NCI-H1105 treated with DMSO at 0.1 percent for 48 hours (cell line): ENCODE results near the gene KDELR3.

Experiments
- DNase-seq: peaks from one replicate; lab custom pipeline; 2025; lab: John Stamatoyannopoulos, UW

KDELR3 gene

GRCh38 chr22:38467904-38468442, at the start of gene KDELR3:
TSS of gene KDELR3 (plus strand) at chr22:38468096. CDS start at chr22:38468234, 138 bp downstream.
- no peak for DNase-seq

GRCh38 chr22:38418589-38418988, 49.3 kb upstream of the KDELR3 start:
- DNase-seq: no peak

GRCh38 chr22:38419121-38419857, 48.6 kb upstream of the KDELR3 start:
- DNase-seq: no peak

DNA sequence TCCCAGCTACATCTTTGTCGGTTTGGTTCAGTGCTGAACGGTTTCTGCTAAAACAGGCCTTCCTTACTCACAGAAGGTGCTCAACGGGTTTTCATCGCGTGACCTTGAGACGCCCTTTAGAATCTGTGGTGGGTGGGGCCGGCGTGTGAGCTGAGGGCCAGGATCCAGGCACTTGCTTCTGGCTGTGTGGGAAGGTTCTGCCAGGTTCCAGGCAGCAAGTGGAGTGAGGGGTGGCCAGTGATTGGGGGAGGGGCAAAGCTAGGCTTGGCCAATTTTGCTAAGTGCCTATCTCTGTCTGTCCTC, 48.1 kb upstream of the KDELR3 start:
- no peak for DNase-seq

DNA sequence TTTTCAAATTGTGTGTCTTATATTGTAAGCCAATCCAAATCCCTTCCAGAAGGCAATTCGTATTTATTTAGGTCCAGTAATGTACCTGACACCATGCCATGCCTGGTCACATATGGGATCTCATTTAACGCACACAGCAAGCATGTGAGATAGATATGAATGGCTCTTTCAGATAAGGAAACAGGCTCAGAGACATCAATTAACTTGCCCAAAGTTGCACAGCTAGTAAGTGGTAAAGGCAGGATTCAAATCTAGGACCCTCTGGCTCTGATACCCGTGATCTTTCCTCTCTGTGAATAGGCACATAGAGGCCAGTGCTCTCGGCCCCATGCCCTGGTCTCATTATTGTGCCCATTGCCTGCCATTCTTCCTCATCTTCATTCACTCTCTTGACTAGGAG, 47.2 kb upstream of the KDELR3 start:
- DNase-seq: no peak

GRCh38 chr22:38422611-38423511, 45.0 kb upstream of the KDELR3 start:
- DNase-seq: peak; percentile 73

DNA sequence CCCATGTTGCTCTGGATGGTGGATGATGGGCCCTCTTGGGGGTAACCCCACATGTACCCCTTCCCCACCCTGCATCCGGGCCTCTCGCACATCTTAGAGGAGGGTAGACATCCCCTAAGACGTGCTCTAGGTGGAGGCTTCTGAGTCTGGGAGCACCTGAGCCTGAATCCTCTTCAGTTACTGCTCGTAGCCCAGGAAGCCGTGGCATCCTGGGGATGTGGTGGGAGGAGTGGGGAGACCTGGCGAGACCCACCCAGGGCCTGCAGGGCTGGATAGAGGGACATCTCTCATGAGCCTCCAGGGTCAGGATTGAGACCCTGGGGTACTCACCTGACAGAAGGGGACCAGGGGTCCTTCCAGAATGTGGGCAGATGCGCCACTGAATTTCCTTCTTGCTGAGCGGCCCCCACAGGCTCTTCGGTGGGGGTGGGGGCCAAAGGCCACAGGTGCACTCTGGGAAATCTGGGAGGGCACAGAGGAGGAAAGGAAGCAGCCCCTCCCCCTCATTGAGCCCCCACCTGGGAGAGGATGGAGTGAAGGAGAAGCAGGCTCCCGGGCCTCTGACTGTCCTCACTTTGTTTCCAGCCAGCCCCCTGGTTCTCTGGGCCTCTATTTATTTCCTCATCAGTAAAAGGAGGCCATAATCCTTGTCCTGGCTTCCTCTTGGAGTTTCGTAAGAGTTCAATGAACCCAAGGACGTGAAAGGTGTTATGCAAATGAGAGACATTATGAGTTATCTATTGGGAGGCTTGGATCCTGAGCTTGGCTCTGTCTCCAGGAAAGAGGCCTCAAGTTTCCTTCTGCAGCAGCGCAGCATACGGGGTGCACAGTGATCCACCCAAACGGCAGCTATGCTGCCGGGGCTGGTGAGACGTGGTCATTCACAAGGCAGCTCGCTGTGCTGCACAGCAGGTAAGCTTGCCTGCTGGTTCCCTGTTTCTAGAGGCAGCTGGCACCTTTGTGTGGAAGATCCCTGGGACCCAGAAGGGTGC, 44.1 kb upstream of the KDELR3 start:
- DNase-seq: no peak

- no peak for DNase-seq
Measured at GRCh38 chr22:38424525-38425080, 43.3 kb upstream of the KDELR3 start.

- no peak for DNase-seq
Measured at GRCh38 chr22:38426628-38427027, 41.3 kb upstream of the KDELR3 start.

DNA sequence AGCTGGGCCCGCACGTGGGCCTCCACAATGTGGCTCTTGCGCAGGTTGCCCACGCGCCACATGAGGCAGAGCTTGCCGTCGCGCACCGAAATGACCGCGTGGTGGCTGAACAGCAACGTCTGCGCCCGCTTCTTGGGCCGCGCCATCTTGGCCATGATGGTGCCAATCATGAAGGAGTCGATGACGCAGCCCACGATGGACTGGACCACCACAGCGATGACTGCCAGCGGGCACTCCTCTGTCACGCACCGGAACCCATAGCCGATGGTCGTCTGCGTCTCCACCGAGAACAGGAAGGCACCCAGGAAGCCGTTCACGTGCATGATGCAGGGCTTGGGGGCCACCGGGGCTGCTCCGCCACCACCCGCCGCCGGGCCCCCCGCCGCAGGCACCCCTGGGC, 40.4 kb upstream of the KDELR3 start:
- DNase-seq: no peak

DNA sequence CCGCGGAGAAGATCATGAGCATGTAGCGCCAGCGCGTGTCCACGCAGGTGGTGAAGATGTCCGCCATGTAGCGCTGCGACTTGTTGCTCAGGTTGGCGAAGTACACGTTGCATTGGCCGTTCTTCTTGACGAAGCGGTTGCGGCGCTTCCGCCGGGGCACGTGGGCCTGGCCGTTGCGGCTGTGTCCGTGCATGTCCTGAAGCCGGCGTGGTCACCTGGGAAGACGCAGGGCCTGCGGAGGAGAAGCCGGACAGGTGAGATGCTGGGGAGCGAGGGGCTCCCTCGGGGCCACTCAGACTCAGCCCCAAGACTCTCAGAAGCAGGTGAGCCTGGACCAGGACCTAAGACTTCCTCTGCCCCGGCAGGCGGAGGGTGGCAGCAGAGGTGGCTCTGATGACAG, 40.0 kb upstream of the KDELR3 start:
- no peak for DNase-seq

- DNase-seq: no peak
Measured at GRCh38 chr22:38428714-38429113, 39.2 kb upstream of the KDELR3 start.

GRCh38 chr22:38429499-38430068, 38.3 kb upstream of the KDELR3 start:
- DNase-seq: peak; percentile 8

- DNase-seq: no peak
Measured at GRCh38 chr22:38431266-38432010, 36.5 kb upstream of the KDELR3 start.

GRCh38 chr22:38432264-38432663, 35.6 kb upstream of the KDELR3 start:
- no peak for DNase-seq

GRCh38 chr22:38433871-38434270, 34.0 kb upstream of the KDELR3 start:
- no peak for DNase-seq

DNA sequence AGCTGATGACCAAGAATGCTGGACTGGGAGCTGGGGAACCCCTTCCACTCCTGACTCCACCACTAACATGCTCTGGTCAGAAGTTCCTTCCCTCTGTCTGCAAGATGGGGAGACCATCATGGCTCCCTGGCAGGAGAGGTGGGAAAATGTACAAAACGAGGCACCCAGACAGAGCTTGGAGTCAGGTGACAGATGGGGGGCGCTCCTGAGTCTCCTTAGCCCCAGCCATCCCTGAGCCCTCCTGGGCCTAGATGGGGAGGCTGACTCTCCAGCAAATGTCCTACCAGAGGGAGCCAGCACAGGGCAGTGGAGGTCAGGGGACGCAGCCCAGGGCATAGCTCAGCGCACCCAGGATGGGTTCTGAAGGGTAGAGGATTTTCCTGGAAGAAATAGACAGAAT, 32.9 kb upstream of the KDELR3 start:
- DNase-seq: no peak

GRCh38 chr22:38435965-38436364, 31.9 kb upstream of the KDELR3 start:
- no peak for DNase-seq

- DNase-seq: no peak
Measured at GRCh38 chr22:38436629-38437395, 31.1 kb upstream of the KDELR3 start.

DNA sequence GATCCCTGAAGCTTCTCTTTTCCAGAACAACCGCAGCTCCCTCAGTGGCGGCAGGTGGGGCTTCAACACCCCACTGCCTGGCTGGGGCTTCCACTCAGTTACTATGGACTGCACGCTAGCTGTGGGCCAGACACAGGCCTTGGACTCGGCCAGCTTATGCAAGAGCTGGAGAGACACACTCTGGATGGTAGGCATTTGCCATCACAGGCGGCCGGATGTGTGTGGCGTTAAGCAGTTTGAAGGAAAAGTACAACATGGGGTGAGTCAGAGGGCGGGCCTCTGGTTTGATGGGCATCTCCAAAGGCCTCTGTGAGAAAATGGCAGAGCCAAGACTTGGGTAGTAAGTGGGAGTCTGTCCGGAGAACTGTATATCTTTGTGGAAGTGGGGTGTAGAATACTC, 30.5 kb upstream of the KDELR3 start:
- no peak for DNase-seq
